ENCODE data around the gene LSM3.

The LSM3 gene

GRCh38 chr3:14166877-14167603, 11.6 kb upstream of the LSM3 start:
- ATAC-seq (no peak), DNase-seq (ENCODE audit: low spot score in 2 of 2) (no peak)
- H3K9me3 Mint-ChIP-seq, result peaks cover 3% of the 10 kb centered on the region
- H3K36me3 Mint-ChIP-seq, result peaks cover 100% of the 10 kb centered on the region
- H3K4me1 Mint-ChIP-seq, result peaks cover 26% of the 10 kb centered on the region
- H3K27ac Mint-ChIP-seq, result peak overlapping the region; percentile 67
- H3K4me3 Mint-ChIP-seq, result no peak overlapping the region

- ATAC-seq, result no peak
- H3K36me3 Mint-ChIP-seq, result peaks cover 90% of the 10 kb centered on the region
- DNase-seq (ENCODE audit: low spot score in 2 of 2), result no peak
- H3K4me3 Mint-ChIP-seq, result no peak overlapping the region
- H3K4me1 Mint-ChIP-seq, result peaks cover 36% of the 10 kb centered on the region
- no peaks in the 10 kb centered on the region for H3K9me3 Mint-ChIP-seq
- peak overlapping the region; percentile 24 for H3K27ac Mint-ChIP-seq
Measured at GRCh38 chr3:14169435-14169834, 9.2 kb upstream of the LSM3 start.

DNA sequence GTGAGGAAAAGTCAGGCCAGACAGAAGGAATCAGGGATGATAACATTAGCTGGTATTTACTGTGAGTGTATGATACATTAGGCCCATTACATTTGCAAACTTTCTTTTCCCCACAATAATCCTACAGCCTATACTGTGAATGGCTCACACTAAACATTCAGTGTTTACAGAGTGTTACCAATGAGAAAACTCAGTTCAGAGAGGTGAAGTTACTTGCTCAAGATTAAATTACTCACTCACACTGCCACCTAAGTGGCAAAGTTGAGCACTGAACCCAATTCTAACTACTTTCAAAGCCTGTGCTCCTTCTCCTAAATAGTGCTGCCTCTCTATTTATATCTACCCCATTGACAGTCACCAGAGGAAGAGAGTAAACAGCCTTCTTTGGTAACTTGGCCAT, 8.7 kb upstream of the LSM3 start:
- Mint-ChIP-seq H3K4me3 (no peak overlapping the region), H3K36me3 (peaks cover 86% of the 10 kb centered on the region), H3K9me3 (no peaks in the 10 kb centered on the region), H3K4me1 (peaks cover 39% of the 10 kb centered on the region), H3K27ac (peak overlapping the region; percentile 58)
- DNase-seq (ENCODE audit: low spot score in 2 of 2), result no peak
- ATAC-seq, result no peak

GRCh38 chr3:14170531-14171159, 8.0 kb upstream of the LSM3 start:
- peaks cover 85% of the 10 kb centered on the region for H3K36me3 Mint-ChIP-seq
- ATAC-seq, result no peak
- no peaks in the 10 kb centered on the region for H3K9me3 Mint-ChIP-seq
- H3K27ac Mint-ChIP-seq, result peak overlapping the region; percentile 58
- H3K4me3 Mint-ChIP-seq, result no peak overlapping the region
- DNase-seq (ENCODE audit: low spot score in 2 of 2), result no peak
- peaks cover 47% of the 10 kb centered on the region for H3K4me1 Mint-ChIP-seq

DNA sequence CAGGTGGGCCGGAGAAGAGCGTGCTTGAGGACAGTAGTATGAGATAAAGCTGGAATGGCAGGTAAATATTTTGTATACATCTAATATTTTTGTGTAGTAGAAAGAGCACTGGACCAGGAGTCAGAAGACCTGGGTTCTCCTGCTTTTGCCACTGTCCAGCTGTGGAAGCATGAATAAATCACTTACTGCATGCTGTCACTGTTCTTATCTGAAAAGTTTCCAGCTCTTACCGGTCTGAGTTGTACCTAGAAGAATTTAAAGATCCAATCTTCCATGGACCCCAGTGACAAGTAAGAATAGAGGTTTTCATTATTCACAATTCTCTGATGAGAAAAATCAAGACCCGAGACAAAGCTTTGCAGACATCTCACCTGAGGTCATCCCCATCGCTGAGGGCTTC, 6.1 kb upstream of the LSM3 start:
- no peak for DNase-seq (ENCODE audit: low spot score in 2 of 2)
- peaks cover 69% of the 10 kb centered on the region for H3K36me3 Mint-ChIP-seq
- H3K4me3 Mint-ChIP-seq, result no peak overlapping the region
- peaks cover 53% of the 10 kb centered on the region for H3K4me1 Mint-ChIP-seq
- H3K9me3 Mint-ChIP-seq, result no peaks in the 10 kb centered on the region
- ATAC-seq, result no peak
- H3K27ac Mint-ChIP-seq, result no peak overlapping the region

GRCh38 chr3:14174483-14174882, 4.1 kb upstream of the LSM3 start:
- Mint-ChIP-seq H3K9me3 (no peaks in the 10 kb centered on the region), H3K4me1 (peaks cover 59% of the 10 kb centered on the region), H3K36me3 (peaks cover 62% of the 10 kb centered on the region), H3K4me3 (no peak overlapping the region), H3K27ac (no peak overlapping the region)
- ATAC-seq (no peak), DNase-seq (ENCODE audit: low spot score in 2 of 2) (no peak)

GRCh38 chr3:14175383-14176037, 3.1 kb upstream of the LSM3 start:
- Mint-ChIP-seq H3K4me3 (peak overlapping the region; percentile 37), H3K4me1 (peaks cover 53% of the 10 kb centered on the region), H3K36me3 (peaks cover 56% of the 10 kb centered on the region), H3K27ac (peak overlapping the region; percentile 24), H3K9me3 (no peaks in the 10 kb centered on the region)
- ATAC-seq (peak; percentile 49), DNase-seq (ENCODE audit: low spot score in 2 of 2) (peak in 1 of 2 donors; percentile 60)

DNA sequence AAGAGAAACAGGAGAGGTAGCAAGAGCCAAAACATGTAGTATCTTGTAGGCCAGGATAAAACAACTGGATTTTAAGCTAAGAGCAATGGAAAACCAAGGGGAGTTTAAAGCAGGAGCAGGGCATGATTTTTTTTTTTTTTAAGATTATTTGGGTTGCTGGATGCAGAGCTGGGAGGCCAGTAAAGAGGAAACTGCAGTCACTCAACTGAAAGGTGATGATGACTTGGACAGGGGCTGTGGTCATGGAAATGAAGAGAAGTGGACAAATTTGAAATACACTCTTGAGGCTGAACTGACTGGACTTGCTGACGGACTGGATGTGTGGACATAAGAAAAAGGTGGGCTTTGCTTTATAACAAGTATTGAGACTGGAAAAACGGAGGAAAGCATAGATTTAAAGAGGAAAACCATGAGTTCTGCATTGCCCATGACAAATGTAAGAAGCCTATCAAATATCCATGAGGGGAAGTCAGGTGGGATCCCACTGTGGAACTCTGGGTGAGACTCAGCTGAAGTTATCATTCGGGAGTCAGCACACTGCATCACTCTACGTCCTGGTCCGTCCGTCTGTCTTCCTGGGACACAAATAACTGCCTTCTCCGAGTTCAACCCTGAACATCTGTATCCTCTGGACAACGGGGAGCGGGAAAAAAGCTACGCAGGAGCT, 904 bp upstream of the LSM3 start:
- H3K4me1 Mint-ChIP-seq, result peaks cover 47% of the 10 kb centered on the region

DNA sequence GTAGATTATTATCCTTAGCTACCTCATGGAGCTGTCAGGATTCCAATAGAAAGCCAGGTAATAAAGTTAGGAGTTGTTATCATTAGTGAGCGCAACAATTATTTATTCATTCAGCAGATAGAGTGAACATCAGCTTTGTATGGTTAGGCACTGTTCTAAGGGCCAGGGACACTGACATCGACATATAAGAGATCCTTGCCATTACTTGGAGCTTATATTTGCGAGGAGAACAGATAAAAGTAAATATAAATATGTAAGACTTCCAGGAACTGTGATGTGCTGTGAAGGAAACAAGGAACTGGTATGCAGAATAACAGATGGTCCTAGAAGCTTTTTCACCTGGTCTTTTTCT, 473 bp downstream of the LSM3 start:
- peak overlapping the region; percentile 86 for H3K4me3 Mint-ChIP-seq
- peaks cover 63% of the 10 kb centered on the region for H3K36me3 Mint-ChIP-seq
- peak overlapping the region; percentile 99 for H3K27ac Mint-ChIP-seq
- peaks cover 44% of the 10 kb centered on the region for H3K4me1 Mint-ChIP-seq
- DNase-seq (ENCODE audit: low spot score in 2 of 2), result no peak
- no peak for ATAC-seq
- no peaks in the 10 kb centered on the region for H3K9me3 Mint-ChIP-seq

More for the DNA sequence above, 904 bp upstream of the LSM3 start:
- DNase-seq (ENCODE audit: low spot score in 2 of 2) (no peak), ATAC-seq (peak; percentile 27)
- H3K27ac Mint-ChIP-seq, result peak overlapping the region; percentile 99
- H3K9me3 Mint-ChIP-seq, result no peaks in the 10 kb centered on the region
- peaks cover 57% of the 10 kb centered on the region for H3K36me3 Mint-ChIP-seq
- H3K4me3 Mint-ChIP-seq, result peak overlapping the region; percentile 86

GRCh38 chr3:14179795-14180194, 1.2 kb downstream of the LSM3 start:
- no peak for ATAC-seq
- no peak for DNase-seq (ENCODE audit: low spot score in 2 of 2)
- Mint-ChIP-seq H3K4me1 (peaks cover 42% of the 10 kb centered on the region), H3K36me3 (peaks cover 70% of the 10 kb centered on the region), H3K27ac (peak overlapping the region; percentile 99), H3K4me3 (peak overlapping the region; percentile 86), H3K9me3 (no peaks in the 10 kb centered on the region)

GRCh38 chr3:14181253-14181652, 2.6 kb downstream of the LSM3 start:
- DNase-seq (ENCODE audit: low spot score in 2 of 2) (no peak), ATAC-seq (no peak)
- no peaks in the 10 kb centered on the region for H3K9me3 Mint-ChIP-seq
- H3K36me3 Mint-ChIP-seq, result peaks cover 77% of the 10 kb centered on the region
- H3K4me1 Mint-ChIP-seq, result peaks cover 27% of the 10 kb centered on the region
- no peak overlapping the region for H3K4me3 Mint-ChIP-seq
- no peak overlapping the region for H3K27ac Mint-ChIP-seq

DNA sequence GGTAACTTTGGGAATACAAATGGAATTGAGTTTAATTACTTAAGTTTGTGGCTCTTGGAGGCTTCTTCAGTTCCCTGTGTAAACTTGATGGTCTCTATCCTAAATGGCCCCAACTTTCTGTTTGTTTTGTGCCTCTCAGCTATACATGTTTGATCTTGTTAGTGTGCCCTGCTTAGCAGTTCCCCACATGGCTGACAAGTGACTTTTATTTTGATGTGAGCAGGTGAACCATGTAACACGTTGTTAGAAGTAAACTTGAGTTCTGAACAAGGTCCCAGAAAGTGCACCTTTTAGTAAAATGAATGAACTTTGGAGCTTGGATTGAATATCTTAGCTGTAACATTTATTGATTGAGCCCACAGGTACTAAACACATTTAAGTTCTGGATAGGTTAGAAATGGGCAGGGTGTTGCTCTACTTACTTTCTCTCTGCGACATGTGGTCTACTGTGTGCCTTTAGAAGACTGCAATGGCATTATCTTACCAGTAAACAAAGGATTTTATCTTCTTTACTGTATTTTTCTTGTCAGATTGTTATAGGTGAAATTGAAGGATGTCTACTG, 4.5 kb downstream of the LSM3 start:
- Mint-ChIP-seq H3K36me3 (peaks cover 88% of the 10 kb centered on the region), H3K9me3 (no peaks in the 10 kb centered on the region), H3K4me1 (peaks cover 23% of the 10 kb centered on the region), H3K27ac (peak overlapping the region; percentile 37), H3K4me3 (no peak overlapping the region)
- ATAC-seq (no peak), DNase-seq (ENCODE audit: low spot score in 2 of 2) (no peak)

- Mint-ChIP-seq H3K4me1 (peaks cover 54% of the 10 kb centered on the region), H3K27ac (no peak overlapping the region), H3K4me3 (no peak overlapping the region), H3K9me3 (no peaks in the 10 kb centered on the region), H3K36me3 (peaks cover 78% of the 10 kb centered on the region)
- ATAC-seq (no peak), DNase-seq (ENCODE audit: low spot score in 2 of 2) (no peak)
Measured at GRCh38 chr3:14186854-14187458, 8.3 kb downstream of the LSM3 start.

GRCh38 chr3:14188041-14188754, 9.6 kb downstream of the LSM3 start:
- Mint-ChIP-seq H3K4me3 (no peak overlapping the region), H3K4me1 (peaks cover 60% of the 10 kb centered on the region), H3K36me3 (peaks cover 65% of the 10 kb centered on the region), H3K9me3 (no peaks in the 10 kb centered on the region), H3K27ac (no peak overlapping the region)
- DNase-seq (ENCODE audit: low spot score in 2 of 2) (no peak), ATAC-seq (no peak)
